SH-SY5Y (cell line): Measurements from ENCODE around the gene MED13L.

Experiments used
- GATA2 ChIP-seq: IDR thresholded peaks from 2 replicates; pipeline ENCODE4 v1.6.1; 2011; ENCODE audit warnings: mild to moderate bottlenecking, low read depth, low read length
- GATA3 ChIP-seq: IDR thresholded peaks from 2 replicates; pipeline ENCODE4 v1.6.1; 2011; ENCODE audit warnings: low read depth, mild to moderate bottlenecking, low read length, moderate library complexity

DNA sequence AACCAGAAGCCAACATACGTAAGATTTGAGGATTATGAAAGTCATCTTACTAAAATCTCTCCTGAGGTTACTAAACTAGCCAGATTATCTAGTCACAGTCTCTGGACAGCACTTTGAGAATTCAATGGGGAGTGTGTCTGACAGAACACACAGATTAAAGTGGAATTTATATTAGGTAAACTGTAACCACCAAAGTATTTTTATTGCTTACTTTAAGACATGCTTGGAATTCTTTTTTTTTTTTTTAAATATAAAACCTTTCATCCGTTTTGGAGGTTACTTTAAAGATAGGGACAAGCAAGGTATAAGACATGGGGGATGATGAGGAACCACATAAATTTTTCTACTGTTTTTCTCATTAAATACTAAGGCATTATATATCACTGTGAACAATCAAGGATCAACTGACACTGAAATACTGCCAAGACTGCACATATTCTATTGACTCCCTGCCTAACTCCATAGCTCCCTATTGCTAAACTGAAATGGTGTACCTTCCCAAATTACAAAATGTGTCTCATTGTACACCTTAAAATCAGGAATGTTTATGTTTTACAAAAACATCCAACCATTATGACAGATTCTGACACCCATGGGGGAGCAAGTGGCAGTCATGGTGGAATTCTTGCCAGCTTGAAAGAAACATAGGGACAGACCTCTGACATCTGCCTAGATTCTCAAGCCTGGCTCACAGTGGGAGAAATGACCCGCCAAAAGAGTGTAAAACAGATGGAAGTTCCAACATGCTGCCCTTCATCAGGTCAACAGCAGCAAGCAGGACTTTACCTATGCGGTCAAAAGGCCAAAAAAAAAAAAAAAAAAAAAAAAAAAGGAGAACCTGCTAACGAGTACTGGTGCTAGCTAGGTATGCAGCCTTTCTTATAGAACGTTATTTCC is 239.3 kb downstream of the MED13L start:
- TF ChIP-seq GATA2 (no peak), GATA3 (no peak)
